RWPE2 (cell line): Measurements from ENCODE around the gene CNPY3.
"Not testable (repeated sequence)": the region's sequence is repeated elsewhere in the genome, so short reads cannot be mapped to it uniquely, and the experiment has no call there.

Source experiments
- ATAC-seq: fragments of 200-7000 bp; cut with Tn5 transposase; 3 replicates; pipeline ENCODE4 v1.9.1; 2021; ENCODE audit warnings: low read depth
- DNase-seq: peaks from one replicate; pipeline ENCODE4 v3.0.0-alpha.2; 2020; ENCODE audit warnings: low spot score
- H3K27ac ChIP-seq: fragments of 450-650 bp; 2 replicates; pipeline ENCODE4 v1.5.1; 2017; ENCODE audit warnings: mild to moderate bottlenecking; ENCODE audit not compliant: poor library complexity, severe bottlenecking
- H3K27me3 ChIP-seq: fragments of 250-450 bp; sonication (Bioruptor Pico); 2 replicates; pipeline ENCODE4 v1.5.1; 2021; ENCODE audit warnings: mild to moderate bottlenecking, moderate library complexity; ENCODE audit not compliant: insufficient read depth, poor library complexity, severe bottlenecking
- H3K36me3 ChIP-seq: fragments of 250-450 bp; sonication (Bioruptor Pico); 2 replicates; pipeline ENCODE4 v1.5.1; 2020; ENCODE audit warnings: low read depth, mild to moderate bottlenecking, moderate library complexity
- H3K4me1 ChIP-seq: fragments of 250-450 bp; sonication (Bioruptor Pico); 2 replicates; pipeline ENCODE4 v1.5.1; 2021; ENCODE audit warnings: mild to moderate bottlenecking, moderate library complexity; ENCODE audit not compliant: insufficient read depth, poor library complexity, severe bottlenecking
- H3K4me3 ChIP-seq: fragments of 250-450 bp; sonication (Bioruptor Pico); 2 replicates; pipeline ENCODE4 v1.5.1; 2021; ENCODE audit warnings: mild to moderate bottlenecking, moderate library complexity; ENCODE audit not compliant: severe bottlenecking
- H3K9me3 ChIP-seq: fragments of 250-450 bp; sonication (Bioruptor Pico); 2 replicates; pipeline ENCODE4 v1.5.1; 2021; ENCODE audit warnings: mild to moderate bottlenecking, moderate library complexity; ENCODE audit not compliant: severe bottlenecking
- CTCF ChIP-seq: fragments of 450-650 bp; IDR thresholded peaks from one replicate; pipeline ENCODE4 v1.5.1; 2017; ENCODE audit warnings: mild to moderate bottlenecking, moderate library complexity; ENCODE audit not compliant: poor library complexity, severe bottlenecking

CNPY3 gene

GRCh38 chr6:42898891-42899361 lies 30.4 kb upstream of the CNPY3 start:
- peak; percentile 88 for TF ChIP-seq CTCF
- H3K9me3 ChIP-seq = no peaks in the 10 kb centered on the region
- ATAC-seq (no peak), DNase-seq (no peak)
- no peaks in the 10 kb centered on the region for H3K4me1 ChIP-seq
- no peaks in the 10 kb centered on the region for H3K36me3 ChIP-seq
- H3K27ac ChIP-seq = no peak overlapping the region
- H3K4me3 ChIP-seq = no peak overlapping the region
- H3K27me3 ChIP-seq = no peaks in the 10 kb centered on the region

DNA sequence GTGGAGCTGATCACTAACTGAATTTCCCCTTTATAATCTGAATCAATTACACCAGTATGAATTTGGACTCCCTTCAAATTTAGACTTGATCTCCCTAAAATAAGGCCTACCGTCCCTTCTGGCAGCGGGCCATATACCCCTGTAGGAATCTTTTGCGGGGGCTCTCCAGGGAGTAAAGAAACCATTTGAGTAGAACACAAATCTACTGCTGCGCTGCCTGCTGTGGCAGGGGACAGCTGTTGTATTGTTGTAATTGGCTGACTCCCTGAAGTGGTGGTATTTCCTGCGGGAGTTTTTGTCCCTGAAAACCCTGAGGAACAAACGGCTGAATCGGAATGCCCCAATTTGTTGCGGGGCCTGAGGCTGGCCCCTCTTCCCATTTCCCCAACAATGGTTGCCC lies 29.4 kb upstream of the CNPY3 start:
- Histone ChIP-seq H3K36me3 (no peaks in the 10 kb centered on the region), H3K27ac (no peak overlapping the region), H3K4me1 (no peaks in the 10 kb centered on the region), H3K9me3 (no peaks in the 10 kb centered on the region), H3K4me3 (no peak overlapping the region), H3K27me3 (no peaks in the 10 kb centered on the region)
- DNase-seq (no peak), ATAC-seq (no peak)
- no peak for TF ChIP-seq CTCF

GRCh38 chr6:42901538-42901957 lies 27.7 kb upstream of the CNPY3 start:
- H3K4me1 ChIP-seq = no peaks in the 10 kb centered on the region
- no peak overlapping the region for H3K27ac ChIP-seq
- no peaks in the 10 kb centered on the region for H3K27me3 ChIP-seq
- no peaks in the 10 kb centered on the region for H3K9me3 ChIP-seq
- DNase-seq = no peak
- ATAC-seq = peak; percentile 93
- H3K4me3 ChIP-seq = no peak overlapping the region
- H3K36me3 ChIP-seq = no peaks in the 10 kb centered on the region
- TF ChIP-seq CTCF = peak; percentile 95

GRCh38 chr6:42902429-42903263 lies 26.6 kb upstream of the CNPY3 start:
- not testable (repeated sequence) for H3K9me3 ChIP-seq, H3K4me1 ChIP-seq, H3K36me3 ChIP-seq, H3K27me3 ChIP-seq, H3K27ac ChIP-seq, H3K4me3 ChIP-seq, DNase-seq
- 0 out of 3 replicates have a peak, but pooled peaks have one; percentile 39 for ATAC-seq

DNA sequence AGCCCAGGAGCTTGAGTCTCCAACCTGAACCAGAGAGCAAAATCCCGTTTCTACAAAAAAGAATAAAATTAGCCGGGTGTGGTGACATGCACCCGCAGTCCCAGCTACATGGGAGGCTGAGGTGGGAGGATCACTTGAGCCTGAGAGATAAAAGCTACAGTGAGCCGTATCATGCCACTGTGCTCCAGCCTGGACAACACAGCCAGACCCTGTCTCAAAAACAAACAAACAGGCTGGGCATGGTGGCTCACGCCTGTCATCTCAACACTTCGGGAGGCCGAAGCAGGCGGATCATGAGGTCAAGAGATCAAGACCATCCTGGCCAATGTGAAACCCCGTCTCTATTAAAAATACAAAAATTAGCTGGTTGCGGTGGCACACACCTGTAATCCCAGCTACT lies 24.8 kb upstream of the CNPY3 start:
- Histone ChIP-seq H3K4me3 (no peak overlapping the region), H3K4me1 (no peaks in the 10 kb centered on the region), H3K9me3 (no peaks in the 10 kb centered on the region), H3K27ac (no peak overlapping the region), H3K36me3 (no peaks in the 10 kb centered on the region), H3K27me3 (no peaks in the 10 kb centered on the region)
- DNase-seq (no peak), ATAC-seq (no peak)
- TF ChIP-seq CTCF = no peak
